SK-N-MC (cell line): ENCODE measurements around the gene ZNF148.

Experiments used
- EZH2 ChIP-seq: fragments of 200-600 bp; sonication (generic); IDR thresholded peaks from one replicate; pipeline ENCODE4 v1.6.1; 2017; ENCODE audit warnings: antibody characterized with exemption
- POLR2AphosphoS5 ChIP-seq: IDR thresholded peaks from 2 replicates; pipeline ENCODE4 v1.6.1; 2012; ENCODE audit warnings: mild to moderate bottlenecking, low read depth, low read length, borderline replicate concordance

GRCh38 chr3:125236331-125236903 is 138.7 kb downstream of the ZNF148 start:
- TF ChIP-seq POLR2AphosphoS5 = no peak
- no peak for TF ChIP-seq EZH2
